GM21526 (cell line): ENCODE measurements around the gene SIK2.

Experiments
- ATAC-seq: cut with Tn5 transposase; IDR thresholded peaks from one replicate; pipeline ENCODE4 v1.9.1; 2021; ENCODE audit warnings: moderate library complexity; ENCODE audit not compliant: unreplicated experiment, low FRiP score

The SIK2 gene

GRCh38 chr11:111724615-111725129 is 122.4 kb downstream of the SIK2 start:
- no peak for ATAC-seq

- no peak for ATAC-seq
Measured at GRCh38 chr11:111725621-111726020, 123.4 kb downstream of the SIK2 start.

GRCh38 chr11:111726301-111726713 is 124.1 kb downstream of the SIK2 start:
- no peak for ATAC-seq

- ATAC-seq, result no peak
Measured at GRCh38 chr11:111727431-111727830, 125.2 kb downstream of the SIK2 start.

- no peak for ATAC-seq
Measured at GRCh38 chr11:111729071-111729830, 127.0 kb downstream of the SIK2 start.

GRCh38 chr11:111729831-111730311 is 127.6 kb downstream of the SIK2 start:
- no peak for ATAC-seq

- ATAC-seq, result no peak
Measured at GRCh38 chr11:111730871-111731591, 128.8 kb downstream of the SIK2 start.

GRCh38 chr11:111731821-111732220 is 129.6 kb downstream of the SIK2 start:
- no peak for ATAC-seq

GRCh38 chr11:111733016-111733415 is 130.8 kb downstream of the SIK2 start:
- no peak for ATAC-seq

- no peak for ATAC-seq
Measured at GRCh38 chr11:111733611-111734088, 131.4 kb downstream of the SIK2 start.

GRCh38 chr11:111734101-111734953 is 132.1 kb downstream of the SIK2 start:
- no peak for ATAC-seq

GRCh38 chr11:111734954-111735261 is 132.7 kb downstream of the SIK2 start:
- ATAC-seq, result no peak

GRCh38 chr11:111735262-111736116 is 133.2 kb downstream of the SIK2 start:
- ATAC-seq, result no peak

GRCh38 chr11:111736181-111736590 is 133.9 kb downstream of the SIK2 start:
- ATAC-seq, result no peak

GRCh38 chr11:111736621-111737443 is 134.6 kb downstream of the SIK2 start:
- ATAC-seq, result no peak

- no peak for ATAC-seq
Measured at GRCh38 chr11:111737444-111738210, 135.4 kb downstream of the SIK2 start.

GRCh38 chr11:111739299-111739698 is 137.1 kb downstream of the SIK2 start:
- no peak for ATAC-seq

GRCh38 chr11:111741751-111742150 is 139.5 kb downstream of the SIK2 start:
- ATAC-seq, result no peak
